Cardiac septum (tissue), 1 donor: ENCODE results near the gene CDR2. TPM values are rescaled to one million over a fixed set of nuclear protein-coding genes. Genes with fewer than 3 reads are reported as not detected.
"Not testable (repeated sequence)": the region's sequence is repeated elsewhere in the genome, so short reads cannot be mapped to it uniquely, and the experiment has no call there.

Source experiments
- DNase-seq: peaks from one replicate; pipeline ENCODE4 v3.0.0-alpha.2; 2020; ENCODE audit warnings: low spot score
- intact Hi-C: fragments of 100-400 bp; cut with DNase I; formaldehyde crosslinking; loops from one replicate; pipeline ENCODE4 v1.14.0; 2022
- long read RNA-seq: library from polyadenylated mRNA; unstranded; transcript quantifications from one replicate; pipeline ENCODE4 v2.0.0, GENCODE V29; 2021
- total RNA-seq: library from RNA; stranded (reverse); fragmentation: NEBNext Ultra II Directional; extraction: Animal tissue kit (Norgen Biotek cat#: 25700); gene quantifications from one replicate; pipeline ENCODE4 v1.2.1, GENCODE V29; 2021
- donor health status: DM: no; HTN: no; CAD: no.

CDR2 gene
- 8.5 TPM for total RNA-seq
- long read RNA-seq, transcript CDR2-201 (5 exons, 2,702 nt): major isoform, 11 of 21 reads
- long read RNA-seq, partial matches to known transcripts: 2 of 21 reads
- long read RNA-seq, other reads (novel, unspliced or antisense): 8 of 21 reads

- peak; percentile 99 for DNase-seq
- intact Hi-C loops: no loop called here
These were observed at the start of gene CDR2 for GRCh38 chr16:22374311-22375116. CDR2 (minus strand) TSS chr16:22374619; CDS start chr16:22374309, 310 bp downstream.

- intact Hi-C loops: no loop called here
These were observed 49.3 kb upstream of the CDR2 start for GRCh38 chr16:22423716-22424115.

GRCh38 chr16:22421136-22421535 lies 46.7 kb upstream of the CDR2 start:
- intact Hi-C loops: no loop called here
- no peak for DNase-seq

More at GRCh38 chr16:22423716-22424115, 49.3 kb upstream of the CDR2 start:
- DNase-seq: no peak

GRCh38 chr16:22420606-22421135 lies 46.3 kb upstream of the CDR2 start:
- intact Hi-C loops: no loop called here
- DNase-seq: no peak

GRCh38 chr16:22419908-22420307 lies 45.5 kb upstream of the CDR2 start:
- intact Hi-C loops: loop anchor here (10.0 kb wide), 1 partner anchor 95 kb away; no protein-coding TSS in a partner anchor
- no peak for DNase-seq

GRCh38 chr16:22418826-22419225 lies 44.4 kb upstream of the CDR2 start:
- intact Hi-C loops: loop anchor here (10.0 kb wide), 1 partner anchor 94 kb away; no protein-coding TSS in a partner anchor
- DNase-seq: no peak

- DNase-seq: not testable (repeated sequence)
- intact Hi-C loops: loop anchor here (10.0 kb wide), 1 partner anchor 93 kb away; no protein-coding TSS in a partner anchor
These were observed 43.4 kb upstream of the CDR2 start for GRCh38 chr16:22417798-22418197.

- DNase-seq: no peak
- intact Hi-C loops: loop anchor here (10.0 kb wide), 1 partner anchor 92 kb away; no protein-coding TSS in a partner anchor
These were observed 42.6 kb upstream of the CDR2 start for GRCh38 chr16:22417019-22417418.

- intact Hi-C loops: loop anchor here (10.0 kb wide), 1 partner anchor 89 kb away; no protein-coding TSS in a partner anchor
- no peak for DNase-seq
These were observed 39.4 kb upstream of the CDR2 start for GRCh38 chr16:22413819-22414218.

- no peak for DNase-seq
- intact Hi-C loops: no loop called here
These were observed 33.1 kb upstream of the CDR2 start for GRCh38 chr16:22407486-22407885.

GRCh38 chr16:22402191-22402590 lies 27.8 kb upstream of the CDR2 start:
- intact Hi-C loops: no loop called here

GRCh38 chr16:22400900-22401299 lies 26.5 kb upstream of the CDR2 start:
- intact Hi-C loops: no loop called here
- no peak for DNase-seq

More at GRCh38 chr16:22402191-22402590, 27.8 kb upstream of the CDR2 start:
- DNase-seq: no peak

- intact Hi-C loops: no loop called here
- DNase-seq: no peak
These were observed 23.5 kb upstream of the CDR2 start for GRCh38 chr16:22397931-22398330.

GRCh38 chr16:22397464-22397863 lies 23.0 kb upstream of the CDR2 start:
- intact Hi-C loops: no loop called here
- no peak for DNase-seq

GRCh38 chr16:22395960-22396359 lies 21.5 kb upstream of the CDR2 start:
- DNase-seq: no peak
- intact Hi-C loops: no loop called here

- no peak for DNase-seq
- intact Hi-C loops: no loop called here
These were observed 19.7 kb upstream of the CDR2 start for GRCh38 chr16:22394121-22394520.

GRCh38 chr16:22388101-22388644 lies 13.8 kb upstream of the CDR2 start:
- DNase-seq: no peak
- intact Hi-C loops: no loop called here

- intact Hi-C loops: no loop called here
- DNase-seq: no peak
These were observed 12.6 kb upstream of the CDR2 start for GRCh38 chr16:22386976-22387375.

- intact Hi-C loops: no loop called here
- DNase-seq: no peak
These were observed 10.8 kb upstream of the CDR2 start for GRCh38 chr16:22385196-22385595.

GRCh38 chr16:22383827-22384226 lies 9.4 kb upstream of the CDR2 start:
- intact Hi-C loops: no loop called here
- DNase-seq: no peak
